HG02678 (cell line): ENCODE data around the gene ATP8B4.

Source experiments
- ATAC-seq: cut with Tn5 transposase; IDR thresholded peaks from one replicate; pipeline ENCODE4 v1.9.1; 2021; ENCODE audit warnings: mild to moderate bottlenecking, moderate library complexity; ENCODE audit not compliant: unreplicated experiment

The ATP8B4 gene

GRCh38 chr15:49827311-49827710 lies 291.7 kb downstream of the ATP8B4 start:
- no peak for ATAC-seq

GRCh38 chr15:49826640-49827234 lies 292.3 kb downstream of the ATP8B4 start:
- no peak for ATAC-seq

GRCh38 chr15:49824775-49825099 lies 294.3 kb downstream of the ATP8B4 start:
- ATAC-seq, result no peak

- ATAC-seq, result no peak
These were observed 294.9 kb downstream of the ATP8B4 start for GRCh38 chr15:49823987-49824774.

GRCh38 chr15:49817100-49817499 lies 301.9 kb downstream of the ATP8B4 start:
- ATAC-seq, result no peak

- peak; percentile 85 for ATAC-seq
These were observed 303.1 kb downstream of the ATP8B4 start for GRCh38 chr15:49815950-49816349.

GRCh38 chr15:49815526-49815925 lies 303.5 kb downstream of the ATP8B4 start:
- no peak for ATAC-seq

- no peak for ATAC-seq
These were observed 304.3 kb downstream of the ATP8B4 start for GRCh38 chr15:49814709-49815108.

GRCh38 chr15:49813625-49814024 lies 305.4 kb downstream of the ATP8B4 start:
- ATAC-seq, result no peak

GRCh38 chr15:49810720-49811119 lies 308.3 kb downstream of the ATP8B4 start:
- no peak for ATAC-seq

- ATAC-seq, result no peak
These were observed 309.0 kb downstream of the ATP8B4 start for GRCh38 chr15:49809894-49810609.

- no peak for ATAC-seq
These were observed 310.7 kb downstream of the ATP8B4 start for GRCh38 chr15:49808341-49808740.
